DND-41 (cell line): ENCODE results near the gene LYPD6B.

Source experiments
- CTCF ChIP-seq: IDR thresholded peaks from 2 replicates; pipeline ENCODE4 v1.5.1; 2012; ENCODE audit warnings: borderline replicate concordance, low read length, moderate library complexity, mild to moderate bottlenecking; ENCODE audit not compliant: poor library complexity, severe bottlenecking; ENCODE audit errors: extremely low read depth
- EZH2 ChIP-seq: IDR thresholded peaks from 3 replicates; pipeline ENCODE4 v1.6.1; 2012; ENCODE audit warnings: borderline replicate concordance, low read depth, mild to moderate bottlenecking, moderate library complexity, low read length, inconsistent platforms; ENCODE audit not compliant: severe bottlenecking

- TF ChIP-seq CTCF (no peak), EZH2 (no peak)
Measured at GRCh38 chr2:148998165-148998830, 40.2 kb upstream of the LYPD6B start.
